IMR-90 (cell line): ENCODE measurements around the gene KRTAP10-9. TPM values are rescaled to one million over a fixed set of nuclear protein-coding genes. Genes with fewer than 3 reads are reported as not detected.

Experiments used
- ATAC-seq: fragments of 200-7000 bp; cut with Tn5 transposase; 2 replicates; pipeline ENCODE4 v1.9.1; 2020; ENCODE audit warnings: low read depth, mild to moderate bottlenecking, moderate library complexity
- BruUV-seq: library from RNA; stranded (reverse); fragments of 400-500 nt; replicated peaks from 2 replicates; lab custom pipeline; 2021; lab: Mats Ljungman, UMichigan
- CTCF ChIA-PET: fragments of 300-600 bp; formaldehyde crosslinking; extraction: SDS; loops from one replicate; lab custom pipeline; 2021; ENCODE audit warnings: antibody characterized with exemption; lab: Yijun Ruan, JAX
- POLR2A ChIA-PET: fragments of 300-600 bp; sonication (Branson Sonifier 250); formaldehyde crosslinking; loops from one replicate; lab custom pipeline; 2022; ENCODE audit warnings: antibody characterized with exemption; ENCODE audit not compliant: unreplicated experiment; lab: Charles Lee
- DNase-seq: peaks from one replicate; pipeline ENCODE4 v3.0.0; 2013
- H2AFZ ChIP-seq: replicated peaks from 2 replicates; pipeline ENCODE3; 2013; ENCODE audit warnings: low read length, mild to moderate bottlenecking; ENCODE audit not compliant: poor library complexity
- H2AK5ac ChIP-seq: 2 replicates; pipeline ENCODE4 v1.6.1; 2013; ENCODE audit warnings: low read depth, low read length, inconsistent platforms
- H2AK9ac ChIP-seq: replicated peaks from 2 replicates; pipeline ENCODE3; 2013; ENCODE audit warnings: mild to moderate bottlenecking, low read depth, low read length, moderate library complexity; ENCODE audit not compliant: poor library complexity
- H2BK120ac ChIP-seq: 2 replicates; pipeline ENCODE4 v1.6.1; 2013; ENCODE audit warnings: low read depth, low read length, inconsistent platforms
- H2BK15ac ChIP-seq: 3 replicates; pipeline ENCODE4 v1.6.1; 2013; ENCODE audit warnings: low read depth, low read length, inconsistent platforms
- H2BK20ac ChIP-seq: 2 replicates; pipeline ENCODE4 v1.6.1; 2013; ENCODE audit warnings: low read depth, mild to moderate bottlenecking, inconsistent platforms, low read length, moderate library complexity
- H2BK5ac ChIP-seq: 2 replicates; pipeline ENCODE4 v1.6.1; 2013; ENCODE audit warnings: mild to moderate bottlenecking, low read depth, low read length, inconsistent platforms; ENCODE audit not compliant: poor library complexity, severe bottlenecking
- H3K14ac ChIP-seq: replicated peaks from 2 replicates; pipeline ENCODE4 v1.6.1; 2013; ENCODE audit warnings: low read depth, low read length, inconsistent platforms
- H3K18ac ChIP-seq: 2 replicates; pipeline ENCODE4 v1.6.1; 2013; ENCODE audit warnings: low read depth, low read length, control low read depth
- H3K23ac ChIP-seq: 2 replicates; pipeline ENCODE4 v1.6.1; 2013; ENCODE audit warnings: low read depth, low read length, inconsistent platforms
- H3K27ac ChIP-seq: 2 replicates; pipeline ENCODE4 v1.5.1; 2013; ENCODE audit warnings: mild to moderate bottlenecking, control low read depth, low read length; ENCODE audit not compliant: insufficient read depth
- H3K27me3 ChIP-seq: 2 replicates; pipeline ENCODE4 v1.6.1; 2013; ENCODE audit warnings: low read length; ENCODE audit not compliant: control insufficient read depth, insufficient read depth
- H3K36me3 ChIP-seq: 2 replicates; pipeline ENCODE4 v1.6.1; 2013; ENCODE audit warnings: low read length, mixed read lengths; ENCODE audit not compliant: control insufficient read depth, insufficient read depth
- H3K4ac ChIP-seq: 2 replicates; pipeline ENCODE4 v1.6.1; 2013; ENCODE audit warnings: low read depth, low read length, inconsistent platforms
- H3K4me1 ChIP-seq: 2 replicates; pipeline ENCODE4 v1.6.1; 2013; ENCODE audit warnings: low read length, mixed read lengths; ENCODE audit not compliant: control insufficient read depth, insufficient read depth
- H3K4me2 ChIP-seq: 2 replicates; pipeline ENCODE4 v1.6.1; 2013; ENCODE audit warnings: low read depth, mild to moderate bottlenecking, control low read depth, low read length, moderate library complexity
- H3K4me3 ChIP-seq: 2 replicates; pipeline ENCODE4 v1.5.1; 2013; ENCODE audit warnings: low read depth, mild to moderate bottlenecking, control low read depth, low read length, moderate library complexity; ENCODE audit not compliant: insufficient read depth
- H3K56ac ChIP-seq: 2 replicates; pipeline ENCODE4 v1.6.1; 2013; ENCODE audit warnings: low read length, inconsistent platforms; ENCODE audit not compliant: insufficient read depth; ENCODE audit errors: extremely low read depth
- H3K79me1 ChIP-seq, 2 experiments: 2 replicates each; pipeline ENCODE4 v1.6.1; 2013; ENCODE audit warnings: low read length in 2 of 2, inconsistent platforms in 1 of 2, low read depth in 1 of 2
- H3K9ac ChIP-seq: 2 replicates; pipeline ENCODE4 v1.6.1; 2013; ENCODE audit warnings: low read depth, low read length, control low read depth
- H3K9me1 ChIP-seq: 2 replicates; pipeline ENCODE4 v1.6.1; 2013; ENCODE audit warnings: low read length, inconsistent platforms; ENCODE audit not compliant: insufficient read depth
- H3K9me3 ChIP-seq: 2 replicates; pipeline ENCODE4 v1.6.1; 2013; ENCODE audit warnings: low read length; ENCODE audit not compliant: control insufficient read depth, insufficient read depth
- H4K20me1 ChIP-seq: 2 replicates; pipeline ENCODE4 v1.6.1; 2013; ENCODE audit warnings: low read length, inconsistent platforms; ENCODE audit not compliant: insufficient read depth
- H4K5ac ChIP-seq: 2 replicates; pipeline ENCODE4 v1.6.1; 2013; ENCODE audit warnings: mild to moderate bottlenecking, low read depth, low read length, control low read depth
- H4K8ac ChIP-seq, 2 experiments: 2 replicates each; pipeline ENCODE4 v1.6.1; 2013; ENCODE audit warnings: low read depth in 2 of 2, low read length in 2 of 2, control low read depth in 1 of 2, inconsistent platforms in 1 of 2
- H4K91ac ChIP-seq: 2 replicates; pipeline ENCODE4 v1.6.1; 2013; ENCODE audit warnings: low read depth, low read length, inconsistent platforms; ENCODE audit not compliant: insufficient read depth
- CHD1 ChIP-seq: IDR thresholded peaks from 2 replicates; pipeline ENCODE4 v1.6.1; 2012; ENCODE audit warnings: low read depth, low read length, improper control_type of control experiment
- ELK1 ChIP-seq: fragments of 150-350 bp; IDR thresholded peaks from 2 replicates; pipeline ENCODE4 v1.6.1; 2016; ENCODE audit warnings: low read depth, mild to moderate bottlenecking, low read length, moderate library complexity, borderline replicate concordance
- FOS ChIP-seq: fragments of 150-350 bp; IDR thresholded peaks from 2 replicates; pipeline ENCODE4 v1.6.1; 2016; ENCODE audit warnings: low read depth, low read length
- MAFK ChIP-seq: IDR thresholded peaks from 2 replicates; pipeline ENCODE4 v1.6.1; 2012; ENCODE audit warnings: low read depth, low read length, improper control_type of control experiment
- RFX5 ChIP-seq: IDR thresholded peaks from 2 replicates; pipeline ENCODE4 v1.8.0; 2012; ENCODE audit warnings: low read depth, mild to moderate bottlenecking, low read length, moderate library complexity
- WGBS, 2 experiments: methylation state at CpG; one replicate each; pipeline versions ENCODE4 v1.1.5 to v1.1.7; 2013; ENCODE audit warnings: missing lambda C conversion rate in 2 of 2; ENCODE audit not compliant: insufficient read length in 1 of 2; ENCODE audit errors: extremely low coverage in 2 of 2; 5-methylcytosine and 5-hydroxymethylcytosine counted together
- dilution Hi-C: fragments of 300-500 bp; cut with HindIII; formaldehyde crosslinking; loops from one replicate; pipeline ENCODE4 v1.14.3; 2018; ENCODE audit warnings: low sequenced_read_pairs; ENCODE audit not compliant: unreplicated experiment
- in situ Hi-C: fragments of 300-500 bp; cut with MboI; formaldehyde crosslinking; loops from 3 replicates; pipeline ENCODE4 v1.14.3; 2019; ENCODE audit warnings: low sequenced_read_pairs, inconsistent platforms, mixed read lengths
- intact Hi-C: fragments of 100-400 bp; cut with micrococcal nuclease; formaldehyde crosslinking; loops from 2 replicates; pipeline ENCODE4 v1.10.0; 2022
- polyA plus RNA-seq, 3 experiments: library from polyadenylated mRNA; depleted of rRNA; stranded (reverse); fragments of >200 nt; gene quantifications; 2 replicates each; pipeline ENCODE4 v1.2.3, GENCODE V29; 2012; ENCODE audit warnings: low replicate concordance in 1 of 3
- total RNA-seq: library from RNA; depleted of rRNA; stranded (reverse); fragments of >200 nt; gene quantifications from 2 replicates; pipeline ENCODE4 v1.2.3, GENCODE V29; 2012

KRTAP10-9 gene
- total and polyA plus RNA-seq, 2 of the 4 experiments (the other 2 are of a cell fraction), result not detected

- dilution Hi-C loops (no loop called here), in situ Hi-C loops (no loop called here), intact Hi-C loops (no loop called here)
- H2BK20ac ChIP-seq, result no peak overlapping the region
- H3K9me1 ChIP-seq, result no peaks in the 10 kb centered on the region
- H4K8ac ChIP-seq, result no peak overlapping the region
- no peak overlapping the region for H3K23ac ChIP-seq
- TF ChIP-seq FOS (no peak), ELK1 (no peak), CHD1 (no peak), RFX5 (no peak), MAFK (no peak)
- no peak overlapping the region for H4K91ac ChIP-seq
- H3K9me3 ChIP-seq, result peaks cover 8% of the 10 kb centered on the region
- no peak overlapping the region for H2AFZ ChIP-seq
- no peak overlapping the region for H3K27ac ChIP-seq
- no peak overlapping the region for H3K4me3 ChIP-seq
- ChIA-PET CTCF (no interaction called here), POLR2A (no interaction called here)
- BruUV-seq, result no TSS peak
- H3K9ac ChIP-seq, result no peak overlapping the region
- H3K4me2 ChIP-seq, result no peak overlapping the region
- H3K18ac ChIP-seq, result no peak overlapping the region
- H2AK5ac ChIP-seq, result no peak overlapping the region
- no peaks in the 10 kb centered on the region for H4K20me1 ChIP-seq
- ATAC-seq, result no peak
- H4K5ac ChIP-seq, result no peak overlapping the region
- WGBS, 2 experiments, result 9% methylated on average over 4 of the region's 11 CpGs; no CpG with 5 or more reads in 1 of the 2 experiments
- H3K56ac ChIP-seq, result no peak overlapping the region
- no peak overlapping the region for H3K4ac ChIP-seq
- no peaks in the 10 kb centered on the region for H3K36me3 ChIP-seq
- H2AK9ac ChIP-seq, result no peak overlapping the region
- no peaks in the 10 kb centered on the region for H3K4me1 ChIP-seq
- no peak overlapping the region for H2BK120ac ChIP-seq
- H2BK5ac ChIP-seq, result no peak overlapping the region
- no peak overlapping the region for H2BK15ac ChIP-seq
- H3K27me3 ChIP-seq, result peaks cover 3% of the 10 kb centered on the region; the same call in 1 of the 2 replicates
- H3K79me1 ChIP-seq, result no peaks in the 10 kb centered on the region
- DNase-seq, result no peak
- no peak overlapping the region for H3K14ac ChIP-seq
Observed at GRCh38 chr21:44583089-44583799, 43.6 kb upstream of the KRTAP10-9 start.
